ENCODE measurements around the gene SIAH2.

GRCh38 chr3:150744041-150744918, 18.7 kb downstream of the SIAH2 start:
- TF ChIP-seq CTCF (IDR thresholded peaks at IDR 0.05): no peak
- TF ChIP-seq POLR2A (IDR thresholded peaks at IDR 0.05): no peak
- no peak for TF ChIP-seq EP300 (IDR thresholded peaks at IDR 0.05)

Data from ovary (tissue), 3 donors.